Measurements from ENCODE around the gene LSS.

DNA sequence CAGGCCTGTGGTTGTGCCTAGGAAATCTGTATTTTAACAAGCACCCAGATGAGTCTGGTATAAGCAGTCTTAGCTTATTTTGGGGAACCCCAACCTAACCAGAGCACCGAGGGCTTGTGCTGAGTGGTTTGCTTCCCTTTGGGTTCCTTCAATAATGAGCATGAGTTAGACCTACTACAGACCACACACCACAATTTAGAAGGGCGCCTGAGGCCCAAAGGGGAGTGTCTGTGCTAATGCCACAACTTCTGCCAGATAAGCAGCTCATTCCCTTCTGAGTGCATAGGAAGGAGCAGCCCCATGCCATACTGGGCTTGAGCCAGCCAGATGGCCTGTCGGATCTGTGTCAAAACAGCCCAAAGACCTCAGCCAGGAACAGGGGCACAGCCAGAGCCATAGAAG, 15.4 kb upstream of the LSS start:
- TF ChIP-seq, protein P1, sequence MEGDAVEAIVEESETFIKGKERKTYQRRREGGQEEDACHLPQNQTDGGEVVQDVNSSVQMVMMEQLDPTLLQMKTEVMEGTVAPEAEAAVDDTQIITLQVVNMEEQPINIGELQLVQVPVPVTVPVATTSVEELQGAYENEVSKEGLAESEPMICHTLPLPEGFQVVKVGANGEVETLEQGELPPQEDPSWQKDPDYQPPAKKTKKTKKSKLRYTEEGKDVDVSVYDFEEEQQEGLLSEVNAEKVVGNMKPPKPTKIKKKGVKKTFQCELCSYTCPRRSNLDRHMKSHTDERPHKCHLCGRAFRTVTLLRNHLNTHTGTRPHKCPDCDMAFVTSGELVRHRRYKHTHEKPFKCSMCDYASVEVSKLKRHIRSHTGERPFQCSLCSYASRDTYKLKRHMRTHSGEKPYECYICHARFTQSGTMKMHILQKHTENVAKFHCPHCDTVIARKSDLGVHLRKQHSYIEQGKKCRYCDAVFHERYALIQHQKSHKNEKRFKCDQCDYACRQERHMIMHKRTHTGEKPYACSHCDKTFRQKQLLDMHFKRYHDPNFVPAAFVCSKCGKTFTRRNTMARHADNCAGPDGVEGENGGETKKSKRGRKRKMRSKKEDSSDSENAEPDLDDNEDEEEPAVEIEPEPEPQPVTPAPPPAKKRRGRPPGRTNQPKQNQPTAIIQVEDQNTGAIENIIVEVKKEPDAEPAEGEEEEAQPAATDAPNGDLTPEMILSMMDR (IDR thresholded peaks at IDR 0.05; ENCODE audit: control extremely low read depth in 1 of 3, insufficient read depth in 1 of 3, low read depth in 1 of 3, low read length in 3 of 3): no peak
- TF ChIP-seq POLR2AphosphoS5 (IDR thresholded peaks at IDR 0.05; ENCODE audit: low read depth, low read length) (no peak; the same call in 1 of the 2 replicates), SP2 (IDR thresholded peaks at IDR 0.05; ENCODE audit: low read length) (no peak)

Measured in H1 (cell line).